HepG2 (cell line): ENCODE measurements around the gene VAMP8. TPM values are rescaled to one million over a fixed set of nuclear protein-coding genes. Genes with fewer than 3 reads are reported as not detected.
A peak's percentile ranks its signal among the peaks of the same experiment; 100 is the strongest.

Source experiments
- ASH2L ChIP-seq: fragments of 300-600, 200-600 bp; sonication (generic); IDR thresholded peaks from 2 replicates; pipeline ENCODE4 v1.7.0; 2017; ENCODE audit warnings: low read depth, mild to moderate bottlenecking, moderate library complexity, mixed read lengths, low read length; ENCODE audit not compliant: insufficient read length
- CREBL2 ChIP-seq: sonication (generic); formaldehyde crosslinking; IDR thresholded peaks from 2 replicates; pipeline ENCODE4 v1.8.1; 2023; ENCODE audit warnings: missing genetic modification reagents, mild to moderate bottlenecking, borderline replicate concordance
- ERF ChIP-seq: IDR thresholded peaks from 2 replicates; pipeline ENCODE4 v1.6.1; 2018; ENCODE audit warnings: missing biosample characterization, missing genetic modification reagents
- FOXK2 ChIP-seq: fragments of 450-650 bp; IDR thresholded peaks from 2 replicates; pipeline ENCODE4 v1.6.1; 2016
- KLF13 ChIP-seq: sonication (generic); formaldehyde crosslinking; IDR thresholded peaks from 2 replicates; pipeline ENCODE4 v1.4.0; 2020; ENCODE audit warnings: mild to moderate bottlenecking, missing genetic modification reagents
- KLF9 ChIP-seq: IDR thresholded peaks from 2 replicates; pipeline ENCODE4 v1.6.1; 2016; ENCODE audit warnings: low read depth
- PBX2 ChIP-seq: IDR thresholded peaks from 2 replicates; pipeline ENCODE4 v1.6.1; 2016; ENCODE audit warnings: control low read depth
- PHB2 ChIP-seq: fragments of 450-650 bp; IDR thresholded peaks from 2 replicates; pipeline ENCODE4 v1.6.1; 2018; ENCODE audit not compliant: partially characterized antibody
- RNF219 ChIP-seq: sonication (generic); formaldehyde crosslinking; IDR thresholded peaks from 2 replicates; pipeline ENCODE4 v1.5.0; 2020; ENCODE audit warnings: mild to moderate bottlenecking, missing genetic modification reagents
- THAP9 ChIP-seq: sonication (generic); formaldehyde crosslinking; IDR thresholded peaks from 2 replicates; pipeline ENCODE4; 2020; ENCODE audit warnings: missing genetic modification reagents, mild to moderate bottlenecking, borderline replicate concordance
- USF2 ChIP-seq, 2 experiments: sonication (generic) in 1 of 2; formaldehyde crosslinking in 1 of 2; IDR thresholded peaks; 2 replicates each; pipeline versions ENCODE4 v1.5.1 to v1.6.1; 2011 to 2020; ENCODE audit warnings: borderline replicate concordance in 1 of 2, low read depth in 1 of 2, low read length in 1 of 2, mild to moderate bottlenecking in 1 of 2, missing genetic modification reagents in 1 of 2, moderate library complexity in 1 of 2
- ZNF629 ChIP-seq: sonication (generic); formaldehyde crosslinking; conservative IDR thresholded peaks from 2 replicates; pipeline ENCODE4 v1.5.0; 2020; ENCODE audit warnings: missing genetic modification reagents
- ZNF710 ChIP-seq: sonication (generic); formaldehyde crosslinking; IDR thresholded peaks from 2 replicates; pipeline ENCODE4 v1.5.0; 2020; ENCODE audit warnings: mild to moderate bottlenecking, missing genetic modification reagents, borderline replicate concordance
- polyA plus RNA-seq, 8 experiments: library from polyadenylated mRNA; depleted of rRNA in 3 of 8; stranded (reverse) in 7 of 8; unstranded in 1 of 8; fragments of >200 nt; fragmentation: Illumina TruSeq in 4 of 8; extraction: Trizol in 4 of 8; gene quantifications; 2 replicates each; pipeline versions ENCODE4 v1.2.1 to v1.2.3, GENCODE V29; 2011 to 2016; ENCODE audit warnings: low read depth in 4 of 8, missing spikeins in 1 of 8, mixed read lengths in 1 of 8; ENCODE audit not compliant: insufficient read depth in 1 of 8
- total RNA-seq, 5 experiments: library from RNA; depleted of rRNA; stranded (reverse); fragments of >200 nt; fragmentation: Illumina TruSeq; extraction: Trizol; gene quantifications; 2 replicates each; pipeline ENCODE4 v1.2.3, GENCODE V29; 2016; ENCODE audit warnings: low read depth in 1 of 5

The VAMP8 gene
- total and polyA plus RNA-seq, 2 of the 13 experiments (the other 11 are each of a cell fraction or from before 2014, with no cell fraction given) = 83.3 to 157 TPM

GRCh38 chr2:85602476-85603234 lies 25.3 kb downstream of the VAMP8 start, which contains the start of gene TMEM150A (continued):
- TF ChIP-seq ZNF710 (CRISPR knock-in tag) (peak; percentile 89; the same call in 1 of the 2 replicates), PHB2 (no peak), FOXK2 (no peak), ASH2L (peak; percentile 91), KLF9 (CRISPR knock-in tag) (no peak), ERF (CRISPR knock-in tag) (peak; percentile 40), USF2 (IDR thresholded peaks at IDR 0.05; ENCODE audit: low read depth, low read length) (no peak), USF2 (CRISPR knock-in tag; IDR thresholded peaks at IDR 0.05; ENCODE audit: borderline replicate concordance) (no peak; the same call in 1 of the 2 replicates), KLF13 (CRISPR knock-in tag) (0 out of 2 replicates have a peak, but pooled peaks have one; percentile 88), ZNF629 (CRISPR knock-in tag) (no peak; the same call in 1 of the 2 replicates), CREBL2 (CRISPR knock-in tag) (peak; percentile 20; the same call in 1 of the 2 replicates), PBX2 (CRISPR knock-in tag) (no peak), THAP9 (CRISPR knock-in tag) (peak; percentile 62; the same call in 1 of the 2 replicates), RNF219 (CRISPR knock-in tag) (no peak)
